GM12891 (cell line): ENCODE data around the gene RASGEF1C.

Source experiments
- DNase-seq: peaks from one replicate; pipeline ENCODE4 v3.0.0; 2011; ENCODE audit warnings: low spot score; ENCODE audit not compliant: insufficient read length
- FAIRE-seq: peaks from 2 replicates; lab custom pipeline; 2011; peaks lifted over from hg19 to GRCh38; lab: Jason Lieb, UNC
- PAX5 ChIP-seq: IDR thresholded peaks from 2 replicates; pipeline ENCODE4 v1.6.1; 2011; ENCODE audit warnings: low read length, moderate library complexity, mild to moderate bottlenecking; ENCODE audit not compliant: insufficient read depth, severe bottlenecking
- POLR2A ChIP-seq: IDR thresholded peaks from 2 replicates; pipeline ENCODE4 v1.6.1; 2011; ENCODE audit warnings: low read depth, low read length, control low read depth
- POLR2AphosphoS5 ChIP-seq: IDR thresholded peaks from 2 replicates; pipeline ENCODE4 v1.6.1; 2011; ENCODE audit warnings: low read depth, low read length, control low read depth
- POU2F2 ChIP-seq: IDR thresholded peaks from 2 replicates; pipeline ENCODE4 v1.6.1; 2011; ENCODE audit warnings: low read depth, mild to moderate bottlenecking, control low read depth, low read length, moderate library complexity
- SPI1 ChIP-seq: IDR thresholded peaks from 2 replicates; pipeline ENCODE4 v1.6.1; 2011; ENCODE audit warnings: low read depth, low read length, control low read depth
- TAF1 ChIP-seq: IDR thresholded peaks from 2 replicates; pipeline ENCODE4 v1.6.1; 2011; ENCODE audit warnings: low read depth, low read length, control low read depth

Gene RASGEF1C

DNA sequence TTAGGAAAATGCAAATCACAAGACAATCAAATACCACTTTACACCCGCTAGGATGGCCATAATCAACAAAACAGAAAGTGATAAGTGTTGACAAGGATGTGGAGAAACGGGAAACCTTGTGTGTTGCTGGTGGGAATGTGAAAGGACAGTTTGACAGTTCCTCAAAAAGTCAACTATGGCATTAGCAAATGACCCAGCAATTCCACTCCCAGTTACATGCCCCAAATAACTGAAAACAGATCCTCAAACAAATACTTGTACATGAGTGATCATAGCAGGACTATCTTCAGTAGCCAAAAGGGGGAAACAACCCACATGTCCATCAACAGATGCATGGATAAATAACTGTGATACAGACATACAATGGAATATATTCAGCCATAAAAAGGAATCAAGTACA, 21.2 kb downstream of the RASGEF1C start:
- DNase-seq: no peak
- TF ChIP-seq SPI1 (no peak), POLR2A (no peak), POLR2AphosphoS5 (no peak)
- no peak for FAIRE-seq

GRCh38 chr5:180180846-180181245, 28.2 kb downstream of the RASGEF1C start:
- FAIRE-seq: no peak
- DNase-seq: no peak
- no peak for TF ChIP-seq POLR2AphosphoS5
- no peak for TF ChIP-seq PAX5
- TF ChIP-seq POU2F2: no peak
- no peak for TF ChIP-seq TAF1
- no peak for TF ChIP-seq POLR2A
- no peak for TF ChIP-seq SPI1

DNA sequence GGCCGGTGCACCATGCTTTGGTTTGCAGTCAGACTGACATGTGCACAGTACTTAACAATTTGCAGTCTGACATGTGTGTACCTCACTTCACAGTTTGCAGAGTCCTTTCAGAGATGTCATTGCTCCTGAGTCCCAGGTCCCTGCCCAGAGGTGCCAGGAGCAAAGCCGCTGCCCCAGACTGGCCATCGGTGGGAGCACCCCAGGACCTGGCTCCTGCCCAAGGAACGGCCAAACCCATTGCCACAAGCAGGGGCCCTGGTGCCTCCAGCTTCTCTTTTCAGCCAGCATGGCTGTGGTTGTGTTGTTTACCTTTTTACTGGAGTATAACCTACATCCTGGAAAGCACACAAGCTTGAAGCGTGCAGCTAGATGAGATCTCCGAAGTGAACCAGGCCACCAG, 28.6 kb downstream of the RASGEF1C start:
- no peak for TF ChIP-seq POLR2A
- DNase-seq (no peak), FAIRE-seq (no peak)

DNA sequence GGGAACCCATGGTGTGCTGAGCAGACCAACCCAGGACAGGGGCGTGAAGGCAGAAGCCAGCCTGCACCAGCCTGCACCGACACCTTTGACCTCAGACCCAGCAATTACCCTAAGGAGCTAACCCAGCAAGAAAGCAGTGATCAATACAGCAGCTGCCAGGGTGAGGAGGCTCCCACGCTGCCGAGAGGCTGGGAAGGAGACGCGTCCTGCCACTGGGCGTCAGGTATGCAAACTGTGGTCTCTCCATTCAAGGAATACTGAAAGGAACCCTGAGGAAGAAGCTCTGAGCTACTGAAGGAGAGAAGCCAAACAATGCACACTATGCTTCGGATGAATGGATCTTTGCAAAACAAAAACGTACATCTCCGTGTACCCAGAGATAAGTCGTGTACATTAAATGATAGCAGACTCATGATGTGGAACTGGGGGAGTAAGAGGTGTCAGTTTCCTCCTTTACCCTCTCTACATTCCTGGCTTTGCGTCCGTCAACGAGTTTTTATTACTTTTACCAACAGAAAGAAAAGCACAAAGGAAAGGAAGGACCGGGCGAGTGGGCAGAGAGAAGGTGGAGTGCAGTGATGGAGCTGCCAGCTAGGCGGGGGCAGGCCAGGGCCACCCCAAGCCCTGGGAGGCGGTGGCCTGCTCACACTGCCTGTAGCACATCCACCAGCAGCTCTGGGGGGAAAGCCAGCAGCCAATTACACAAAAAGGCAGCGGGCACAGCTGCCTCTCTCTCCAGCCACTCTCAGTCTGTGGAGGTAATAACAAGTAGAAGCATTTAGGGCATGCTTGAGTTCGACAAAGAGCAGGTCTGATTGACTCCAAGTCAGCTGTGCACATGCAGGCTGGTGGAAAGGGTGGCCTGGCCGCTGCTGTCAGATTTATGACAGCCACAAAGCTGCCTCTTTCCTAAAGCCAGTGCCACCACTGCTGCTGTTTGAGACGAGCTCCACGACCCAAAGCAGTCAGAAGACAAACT, 29.3 kb downstream of the RASGEF1C start:
- FAIRE-seq (no peak), DNase-seq (no peak)
- TF ChIP-seq POU2F2: no peak
- no peak for TF ChIP-seq POLR2AphosphoS5
- no peak for TF ChIP-seq TAF1
- no peak for TF ChIP-seq PAX5
- no peak for TF ChIP-seq POLR2A
- no peak for TF ChIP-seq SPI1

DNA sequence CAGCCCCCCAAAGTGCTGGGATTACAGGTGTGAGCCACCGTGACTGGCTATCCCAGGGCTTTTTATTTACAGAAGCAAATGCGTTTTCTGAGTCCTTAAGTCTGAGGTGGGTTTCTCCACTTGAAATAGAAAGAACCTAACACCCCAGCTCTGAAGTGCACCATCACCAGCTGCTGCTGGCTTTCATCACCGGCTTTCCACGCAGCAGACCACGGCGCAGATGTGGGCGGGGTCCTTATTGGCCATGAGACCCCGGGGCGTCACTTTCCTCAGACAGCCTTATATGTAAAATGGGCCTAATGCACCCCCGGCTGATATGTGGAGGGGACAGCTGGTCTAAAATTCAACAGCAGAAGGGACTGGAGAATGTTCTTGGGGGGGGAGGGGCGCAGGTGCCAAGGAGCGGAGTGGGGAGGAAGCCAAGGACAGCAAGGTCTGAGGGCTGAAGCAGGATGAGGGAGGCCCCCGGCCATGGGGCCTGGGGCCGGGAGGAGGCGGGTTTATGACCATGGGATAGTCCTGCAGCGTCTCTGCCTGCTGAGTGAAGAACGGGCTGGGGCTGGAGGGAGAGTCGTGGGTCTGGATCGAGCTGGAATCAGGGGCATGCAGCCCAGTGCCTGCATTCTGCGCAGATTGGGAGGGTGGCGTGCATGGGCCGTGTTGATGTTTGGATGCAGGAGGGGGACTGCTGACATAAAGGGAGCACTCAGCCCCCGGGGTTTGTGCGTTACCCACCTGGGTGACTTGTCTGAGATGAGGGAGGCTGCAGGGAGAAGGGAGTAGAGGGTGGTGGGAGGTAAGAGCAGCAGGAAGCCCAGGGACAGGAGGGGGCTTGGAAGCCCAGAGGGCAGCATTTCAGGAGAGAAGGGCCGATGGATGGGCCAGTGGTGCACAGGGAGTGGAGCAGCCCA, 30.2 kb downstream of the RASGEF1C start:
- no peak for DNase-seq
- no peak for TF ChIP-seq SPI1
- FAIRE-seq: no peak

GRCh38 chr5:180176191-180176590, 32.8 kb downstream of the RASGEF1C start:
- no peak for DNase-seq
- no peak for FAIRE-seq
- TF ChIP-seq POLR2AphosphoS5: no peak
- TF ChIP-seq PAX5: no peak
- TF ChIP-seq SPI1: no peak
- no peak for TF ChIP-seq POLR2A
- TF ChIP-seq TAF1: no peak
- TF ChIP-seq POU2F2: no peak

GRCh38 chr5:180175015-180175431, 34.0 kb downstream of the RASGEF1C start:
- no peak for TF ChIP-seq PAX5
- TF ChIP-seq SPI1: no peak
- TF ChIP-seq POU2F2: no peak
- no peak for TF ChIP-seq POLR2A
- no peak for TF ChIP-seq TAF1
- no peak for TF ChIP-seq POLR2AphosphoS5
- FAIRE-seq (no peak), DNase-seq (no peak)

DNA sequence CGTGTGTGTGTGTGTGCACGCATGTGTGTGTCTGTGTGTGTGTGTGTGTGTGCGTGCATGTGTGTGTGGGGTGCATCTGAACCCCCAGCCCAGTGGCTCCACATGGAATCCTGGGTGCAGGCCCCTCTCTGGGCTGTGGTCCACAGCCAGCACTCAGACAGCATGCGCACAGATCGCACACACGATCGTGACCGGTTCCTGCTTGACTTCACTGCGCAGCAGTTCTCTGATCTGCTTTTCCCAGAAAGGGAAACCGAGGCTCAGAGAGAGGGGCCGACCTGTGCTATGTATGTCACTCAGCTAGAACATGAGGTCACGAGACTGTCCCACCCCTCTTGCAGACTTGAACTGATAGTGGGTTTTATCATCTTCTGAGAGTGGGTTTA, 34.4 kb downstream of the RASGEF1C start:
- TF ChIP-seq PAX5 (no peak), SPI1 (no peak), POLR2AphosphoS5 (no peak), POLR2A (no peak), TAF1 (no peak), POU2F2 (no peak)
- no peak for FAIRE-seq
- DNase-seq: no peak

- FAIRE-seq (no peak), DNase-seq (no peak)
- TF ChIP-seq POLR2A (no peak), TAF1 (no peak), POLR2AphosphoS5 (no peak), PAX5 (no peak), POU2F2 (no peak), SPI1 (no peak)
Measured at GRCh38 chr5:180173875-180174586, 35.0 kb downstream of the RASGEF1C start.

GRCh38 chr5:180173198-180173544, 35.8 kb downstream of the RASGEF1C start:
- TF ChIP-seq TAF1 (no peak), POLR2A (no peak), POLR2AphosphoS5 (no peak), SPI1 (no peak), POU2F2 (no peak), PAX5 (no peak)
- DNase-seq (no peak), FAIRE-seq (no peak)
